Amniotic stem cell (primary cell): Measurements from ENCODE around the gene MYL11.
A peak's percentile ranks its signal among the peaks of the same experiment; 100 is the strongest.
"Not testable (repeated sequence)": the region's sequence is repeated elsewhere in the genome, so short reads cannot be mapped to it uniquely, and the experiment has no call there.

Experiments
- DNase-seq: peaks from one replicate; lab custom pipeline; 2025; lab: John Stamatoyannopoulos, UW

Gene MYL11

GRCh38 chr16:30374538-30374937 lies at the start of gene MYL11:
Gene MYL11, plus strand, starts transcription at chr16:30374802. Its CDS starts 56 bp downstream, at chr16:30374858.
- no peak for DNase-seq

- peak; percentile 24 for DNase-seq
Measured at GRCh38 chr16:30334473-30334989, 40.1 kb upstream of the MYL11 start.

DNA sequence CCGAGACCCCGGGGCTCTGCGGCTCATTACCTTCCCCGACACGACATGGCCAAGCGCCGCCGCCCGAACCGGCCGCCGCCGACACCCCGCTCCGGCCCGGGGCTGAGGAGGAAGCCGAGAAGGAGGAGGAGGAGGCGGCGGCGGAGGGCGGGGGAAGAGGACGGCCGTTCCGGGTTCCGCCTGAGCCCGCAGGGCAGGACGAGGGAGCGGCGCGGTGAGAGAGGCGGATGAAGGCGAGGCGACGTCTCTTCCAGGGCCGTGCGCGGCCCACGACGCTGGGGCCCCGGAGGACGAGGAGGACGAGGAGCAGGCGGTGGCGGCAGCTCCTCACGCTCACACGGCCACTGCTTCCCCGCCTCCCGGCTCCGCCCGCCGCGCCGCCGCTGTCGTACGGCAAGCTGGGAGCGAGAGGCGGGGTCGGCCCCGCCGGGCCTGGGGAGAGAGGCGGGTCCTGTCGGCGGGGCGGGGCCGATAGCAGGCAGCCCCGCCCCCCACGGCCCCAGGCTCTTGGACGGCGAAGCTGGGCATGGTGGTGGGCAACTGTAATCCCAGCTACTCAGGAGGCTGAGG lies 39.5 kb upstream of the MYL11 start:
- DNase-seq: peak; percentile 39

GRCh38 chr16:30335598-30336474 lies 38.8 kb upstream of the MYL11 start:
- no peak for DNase-seq

- not testable (repeated sequence) for DNase-seq
Measured at GRCh38 chr16:30337964-30338357, 36.6 kb upstream of the MYL11 start.

DNA sequence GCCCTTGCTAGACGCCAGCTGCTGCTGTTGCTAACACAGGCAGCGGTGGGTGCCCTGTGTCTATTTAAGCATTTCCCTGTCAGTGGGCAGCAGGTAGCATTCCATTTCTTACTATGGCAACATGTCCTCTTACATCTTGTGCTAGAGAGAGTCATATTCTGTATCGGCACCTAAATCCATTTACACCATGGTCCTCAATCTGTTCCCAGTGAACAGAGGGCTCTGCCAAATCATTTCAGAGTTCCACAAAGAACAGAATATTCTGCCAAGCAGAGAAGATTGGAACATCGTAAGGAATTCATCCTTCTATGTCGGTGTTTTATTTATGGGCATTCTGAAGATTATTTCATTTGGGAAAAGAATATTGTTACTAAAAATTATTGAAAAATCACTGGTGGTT lies 35.9 kb upstream of the MYL11 start:
- not testable (repeated sequence) for DNase-seq

GRCh38 chr16:30340621-30341020 lies 34.0 kb upstream of the MYL11 start:
- DNase-seq: no peak

DNA sequence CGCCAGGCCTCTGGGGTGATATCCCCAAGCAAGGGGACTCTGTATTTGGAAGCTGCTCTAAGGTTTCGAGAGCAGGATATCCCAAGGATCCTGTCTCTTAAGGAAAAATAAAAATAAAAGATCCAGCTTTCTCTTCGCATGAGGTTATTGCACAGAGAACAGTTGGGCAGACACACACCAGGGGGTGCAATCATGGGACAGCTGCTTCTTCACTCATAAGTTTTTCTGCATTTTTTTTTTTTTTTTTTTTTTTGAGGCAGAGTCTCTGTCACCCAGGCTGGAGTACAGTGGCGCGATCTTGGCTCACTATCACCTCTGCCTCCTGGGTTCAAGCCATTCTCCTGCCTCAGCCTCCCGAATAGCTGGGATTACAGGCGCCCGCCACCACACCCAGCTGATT lies 32.6 kb upstream of the MYL11 start:
- DNase-seq: not testable (repeated sequence)

- DNase-seq: no peak
Measured at GRCh38 chr16:30342751-30343490, 31.7 kb upstream of the MYL11 start.

DNA sequence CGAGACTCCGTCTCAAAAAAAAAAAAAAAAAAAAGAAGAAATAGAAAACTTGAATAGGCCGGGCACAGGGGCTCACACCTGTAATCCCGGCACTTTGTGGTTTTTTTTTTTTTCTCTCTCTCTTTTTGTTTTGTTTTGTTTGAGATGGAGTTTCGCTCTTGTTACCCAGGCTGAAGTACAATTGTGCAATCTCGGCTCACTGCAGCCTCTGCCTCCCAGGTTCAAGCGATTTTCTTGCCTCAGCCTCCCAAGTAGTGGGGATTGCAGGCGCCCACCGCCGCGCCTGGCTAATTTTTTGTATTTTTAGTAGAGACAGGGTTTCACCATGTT lies 31.1 kb upstream of the MYL11 start:
- not testable (repeated sequence) for DNase-seq

- no peak for DNase-seq
Measured at GRCh38 chr16:30346286-30346685, 28.3 kb upstream of the MYL11 start.

DNA sequence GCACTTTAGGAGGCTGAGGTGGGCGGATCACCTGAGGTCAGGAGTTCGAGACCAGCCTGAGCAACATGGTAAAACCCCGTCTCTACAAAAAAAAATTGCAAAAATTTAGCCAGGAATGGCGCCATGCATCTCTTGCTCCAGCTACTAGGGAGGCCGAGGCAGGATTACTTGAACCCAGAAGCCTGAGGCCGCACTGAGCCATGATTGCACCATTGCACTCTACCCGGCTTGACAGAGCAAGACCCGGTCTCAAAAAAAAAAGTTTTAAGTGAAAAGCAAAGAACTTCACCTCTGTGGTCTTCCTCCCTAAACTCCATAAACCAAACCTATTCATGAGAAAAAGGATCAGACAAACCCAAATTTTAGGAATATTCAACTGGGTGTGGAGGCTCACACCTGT lies 26.5 kb upstream of the MYL11 start:
- DNase-seq: no peak

- no peak for DNase-seq
Measured at GRCh38 chr16:30348929-30349328, 25.7 kb upstream of the MYL11 start.

- no peak for DNase-seq
Measured at GRCh38 chr16:30349675-30350074, 24.9 kb upstream of the MYL11 start.

- DNase-seq: no peak
Measured at GRCh38 chr16:30350134-30350871, 24.3 kb upstream of the MYL11 start.

- DNase-seq: no peak
Measured at GRCh38 chr16:30351001-30351441, 23.6 kb upstream of the MYL11 start.

- peak; percentile 33 for DNase-seq
Measured at GRCh38 chr16:30351586-30352419, 22.8 kb upstream of the MYL11 start.

- DNase-seq: no peak
Measured at GRCh38 chr16:30352488-30353401, 21.9 kb upstream of the MYL11 start.

DNA sequence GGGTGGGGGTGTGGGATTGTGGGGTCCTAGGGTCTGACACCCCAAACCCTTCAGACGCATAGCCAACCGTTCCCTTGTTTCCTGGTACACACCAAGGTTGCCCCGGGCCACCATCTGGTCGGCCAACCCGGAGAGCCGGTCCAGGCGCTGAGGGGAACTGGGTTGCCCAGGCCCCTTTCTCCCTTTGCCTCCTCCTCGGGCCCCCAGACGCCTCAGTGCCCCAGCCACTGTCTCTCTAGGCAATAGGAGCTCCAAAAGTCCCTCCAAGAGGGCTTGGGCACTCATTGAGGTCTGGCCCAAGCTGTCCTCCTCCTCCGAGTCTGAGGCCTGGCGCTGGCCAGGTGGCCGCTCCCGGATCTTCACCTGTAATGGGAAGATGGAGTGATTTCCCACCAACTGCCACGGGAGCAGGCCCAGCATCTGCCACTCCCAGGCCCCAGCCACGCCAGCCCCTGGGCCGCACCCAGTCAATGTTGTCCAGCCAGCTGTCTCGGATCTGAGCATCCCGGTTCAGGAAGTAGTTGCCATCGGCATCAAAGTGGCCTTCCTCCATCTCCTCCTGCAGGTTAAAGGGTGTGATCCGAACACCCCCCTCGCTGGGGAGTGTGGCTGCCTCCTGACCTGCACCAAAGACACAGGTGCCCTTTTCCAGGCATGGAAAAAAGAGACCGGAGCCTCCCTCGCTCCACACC lies 21.0 kb upstream of the MYL11 start:
- no peak for DNase-seq
